GM23338 (cell line): Measurements from ENCODE around the gene RAPGEFL1. TPM values are rescaled to one million over a fixed set of nuclear protein-coding genes. Genes with fewer than 3 reads are reported as not detected.
A peak's percentile ranks its signal among the peaks of the same experiment; 100 is the strongest.

ENCODE experiments used
- ATAC-seq: fragments of 200-7000 bp; cut with Tn5 transposase; 3 replicates; pipeline ENCODE4 v1.9.1; 2020
- DNase-seq: peaks from one replicate; pipeline ENCODE4 v3.0.0-alpha.2; 2015; ENCODE audit warnings: low spot score
- H2AFZ ChIP-seq: fragments of 200-600 bp; sonication (generic); 2 replicates; pipeline ENCODE4 v1.8.0; 2016; ENCODE audit warnings: antibody characterized with exemption, mild to moderate bottlenecking, moderate library complexity
- H3F3A ChIP-seq: fragments of 200-600 bp; sonication (generic); replicated peaks from 2 replicates; pipeline ENCODE4 v1.8.0; 2017; ENCODE audit warnings: antibody characterized with exemption, mixed run types, low read depth
- H3K27ac ChIP-seq: fragments of 200-600 bp; sonication (generic); 2 replicates; pipeline ENCODE4 v1.6.1; 2016; ENCODE audit warnings: low read depth
- H3K27me3 ChIP-seq: fragments of 200-600 bp; sonication (generic); 2 replicates; pipeline ENCODE4 v1.8.0; 2016; ENCODE audit warnings: mild to moderate bottlenecking, mixed run types, moderate library complexity; ENCODE audit not compliant: insufficient read depth
- H3K36me3 ChIP-seq: fragments of 200-600 bp; sonication (generic); 2 replicates; pipeline ENCODE4 v1.8.0; 2016; ENCODE audit warnings: mild to moderate bottlenecking; ENCODE audit not compliant: insufficient read depth
- H3K4me1 ChIP-seq: fragments of 200-600 bp; sonication (generic); 2 replicates; pipeline ENCODE4 v1.8.0; 2016; ENCODE audit warnings: mild to moderate bottlenecking, moderate library complexity; ENCODE audit not compliant: insufficient read depth
- H3K4me2 ChIP-seq: fragments of 200-600 bp; sonication (generic); 2 replicates; pipeline ENCODE4 v1.7.1; 2017; ENCODE audit warnings: mixed run types
- H3K4me3 ChIP-seq: fragments of 200-600 bp; sonication (generic); 2 replicates; pipeline ENCODE4 v1.6.1; 2016; ENCODE audit warnings: mixed run types
- H3K79me2 ChIP-seq: fragments of 200-600 bp; sonication (generic); replicated peaks from 2 replicates; pipeline ENCODE4 v1.8.0; 2017; ENCODE audit warnings: mild to moderate bottlenecking; ENCODE audit not compliant: insufficient read depth
- H3K9me2 ChIP-seq: fragments of 200-600 bp; sonication (generic); 2 replicates; pipeline ENCODE4 v1.8.0; 2017; ENCODE audit not compliant: insufficient read depth
- H4K20me1 ChIP-seq: fragments of 200-600 bp; sonication (generic); replicated peaks from 2 replicates; pipeline ENCODE4 v1.8.0; 2017; ENCODE audit warnings: mild to moderate bottlenecking; ENCODE audit not compliant: insufficient read depth
- H3K27ac Mint-ChIP-seq: 2 replicates; pipeline ENCODE4 v1.8.0; 2020; ENCODE audit warnings: inconsistent platforms, mild to moderate bottlenecking, moderate library complexity, mixed read lengths
- H3K27me3 Mint-ChIP-seq: 3 replicates; pipeline ENCODE4 v1.8.0; 2022; ENCODE audit warnings: low read depth, mild to moderate bottlenecking, moderate library complexity, mixed read lengths, inconsistent platforms; ENCODE audit not compliant: insufficient read depth, poor library complexity
- H3K36me3 Mint-ChIP-seq: 3 replicates; pipeline ENCODE4 v1.8.0; 2021; ENCODE audit warnings: low read depth, mild to moderate bottlenecking, inconsistent platforms, moderate library complexity, mixed read lengths
- H3K4me1 Mint-ChIP-seq: 3 replicates; pipeline ENCODE4 v1.8.0; 2020; ENCODE audit warnings: mild to moderate bottlenecking, inconsistent platforms, mixed read lengths
- H3K4me3 Mint-ChIP-seq: 3 replicates; pipeline ENCODE4 v1.8.0; 2021; ENCODE audit warnings: moderate library complexity, mild to moderate bottlenecking, inconsistent platforms, mixed read lengths
- H3K9me3 Mint-ChIP-seq: 3 replicates; pipeline ENCODE4 v1.8.0; 2020; ENCODE audit warnings: moderate library complexity, mild to moderate bottlenecking, inconsistent platforms, mixed read lengths
- CREB1 ChIP-seq: fragments of 250-450 bp; sonication (Bioruptor Pico); IDR thresholded peaks from 2 replicates; pipeline ENCODE4 v1.5.0; 2020; ENCODE audit warnings: low read depth, mild to moderate bottlenecking, moderate library complexity
- CTCF ChIP-seq, 2 experiments: fragments of 200-600 bp in 1 of 2; sonication (generic) in 1 of 2; conservative IDR thresholded peaks; 2 replicates each; pipeline versions ENCODE4 v1.5.1 to v1.6.1; 2016 to 2017; ENCODE audit warnings: antibody characterized with exemption in 2 of 2, low read depth in 2 of 2, mild to moderate bottlenecking in 2 of 2, moderate library complexity in 1 of 2
- ETS1 ChIP-seq: IDR thresholded peaks from 2 replicates; pipeline ENCODE4 v1.6.1; 2016; ENCODE audit warnings: antibody characterized with exemption
- EZH2 ChIP-seq: fragments of 200-600 bp; sonication (generic); IDR thresholded peaks from one replicate; pipeline ENCODE4 v1.8.0; 2017; ENCODE audit warnings: antibody characterized with exemption, mild to moderate bottlenecking, low read depth; ENCODE audit not compliant: unreplicated experiment
- EZH2phosphoT487 ChIP-seq: fragments of 200-600 bp; sonication (generic); IDR thresholded peaks from one replicate; pipeline ENCODE4 v1.8.1; 2018; ENCODE audit warnings: antibody characterized with exemption; ENCODE audit not compliant: unreplicated experiment
- JUNB ChIP-seq: IDR thresholded peaks from one replicate; pipeline ENCODE4 v1.6.1; 2016; ENCODE audit warnings: antibody characterized with exemption; ENCODE audit not compliant: unreplicated experiment
- NANOG ChIP-seq: IDR thresholded peaks from 2 replicates; pipeline ENCODE4 v1.6.1; 2016; ENCODE audit warnings: antibody characterized with exemption, borderline replicate concordance
- POLR2AphosphoS5 ChIP-seq: IDR thresholded peaks from 2 replicates; pipeline ENCODE4 v1.6.1; 2016; ENCODE audit warnings: antibody characterized with exemption, low read depth
- REST ChIP-seq: IDR thresholded peaks from one replicate; pipeline ENCODE4 v1.6.1; 2018; ENCODE audit warnings: antibody characterized with exemption; ENCODE audit not compliant: unreplicated experiment
- STAT1 ChIP-seq: IDR thresholded peaks from one replicate; pipeline ENCODE4 v1.6.1; 2016; ENCODE audit warnings: antibody characterized with exemption; ENCODE audit not compliant: unreplicated experiment
- ZNF114 ChIP-seq: fragments of 250-450 bp; sonication (Bioruptor Pico); IDR thresholded peaks from 2 replicates; pipeline ENCODE4 v1.5.0; 2020; ENCODE audit warnings: mild to moderate bottlenecking, moderate library complexity
- ZNF331 ChIP-seq: fragments of 250-450 bp; sonication (Bioruptor Pico); IDR thresholded peaks from 2 replicates; pipeline ENCODE4 v1.5.0; 2020; ENCODE audit warnings: low read depth, mild to moderate bottlenecking, moderate library complexity
- ZNF462 ChIP-seq: fragments of 250-450 bp; sonication (Bioruptor Pico); IDR thresholded peaks from 2 replicates; pipeline ENCODE4 v1.5.0; 2020; ENCODE audit warnings: mild to moderate bottlenecking, moderate library complexity
- polyA plus RNA-seq: library from polyadenylated mRNA; unstranded; fragments of >200 nt; fragmentation: Nextera tagmentation; extraction: Ambion mirVana; gene quantifications from 2 replicates; pipeline ENCODE4 v1.2.1, GENCODE V29; 2016
- total RNA-seq: library from RNA; depleted of rRNA; stranded (reverse); fragments of >200 nt; shearing (Covaris generic); gene quantifications from 2 replicates; pipeline ENCODE4 v1.2.3, GENCODE V29; 2014

Gene RAPGEFL1
- total and polyA plus RNA-seq, 2 experiments from 2014 or later, result 6.7 to 14.0 TPM

GRCh38 chr17:40219594-40220338 lies 42.5 kb downstream of the RAPGEFL1 start:
- TF ChIP-seq ZNF462 (CRISPR knock-in tag), result no peak
- no peak for TF ChIP-seq EZH2phosphoT487
- no peak for TF ChIP-seq EZH2
- no peak for TF ChIP-seq NANOG
- no peak for TF ChIP-seq ZNF331
- TF ChIP-seq ETS1, result no peak
- no peak for TF ChIP-seq STAT1
- no peak for TF ChIP-seq POLR2AphosphoS5
- TF ChIP-seq REST, result no peak
- no peak for TF ChIP-seq JUNB
- TF ChIP-seq ZNF114 (CRISPR knock-in tag), result no peak
- TF ChIP-seq CTCF (conservative IDR thresholded peaks at IDR 0.05; ENCODE audit: low read depth in 2 of 2), result no peak
- TF ChIP-seq CREB1 (CRISPR knock-in tag), result no peak
- Histone ChIP-seq H3K4me3 (peak overlapping the region; percentile 66), H3K27me3 (no peaks in the 10 kb centered on the region), H3K4me1 (peaks cover 3% of the 10 kb centered on the region; the same call in 1 of the 2 replicates), H4K20me1 (no peaks in the 10 kb centered on the region), H3F3A (peaks cover 10% of the 10 kb centered on the region; the same call in 1 of the 2 replicates), H3K27ac (peak overlapping the region; percentile 76), H3K4me2 (peak overlapping the region; percentile 72), H3K79me2 (peaks cover 41% of the 10 kb centered on the region), H2AFZ (peak overlapping the region; percentile 21; the same call in 1 of the 2 replicates), H3K36me3 (no peaks in the 10 kb centered on the region), H3K9me2 (no peaks in the 10 kb centered on the region)
- Mint-ChIP-seq H3K4me1 (peaks cover 17% of the 10 kb centered on the region; the same call in 2 of the 3 replicates), H3K27me3 (peaks cover 1% of the 10 kb centered on the region), H3K4me3 (peak overlapping the region; percentile 84), H3K36me3 (no peaks in the 10 kb centered on the region; the same call in 2 of the 3 replicates), H3K9me3 (no peaks in the 10 kb centered on the region), H3K27ac (peak overlapping the region; percentile 57)
- peak; percentile 61 for ATAC-seq
- DNase-seq, result peak; percentile 89
